CD4-positive, alpha-beta T cell (primary cell): Measurements from ENCODE around the gene MPZL2. TPM values are rescaled to one million over a fixed set of nuclear protein-coding genes. Genes with fewer than 3 reads are reported as not detected.

Experiments
- ATAC-seq: fragments of 200-7000 bp; cut with Tn5 transposase; one replicate; pipeline ENCODE4 v1.10.0; 2022; ENCODE audit warnings: mild to moderate bottlenecking; ENCODE audit not compliant: poor library complexity
- CTCF ChIA-PET: fragments of 350-600 bp; sonication (Branson Sonifier 250); formaldehyde crosslinking; loops from one replicate; lab custom pipeline; 2021; ENCODE audit warnings: antibody characterized with exemption, inconsistent platforms; lab: Charles Lee
- POLR2A ChIA-PET: fragments of 350-600 bp; sonication (Branson Sonifier 250); formaldehyde crosslinking; loops from one replicate; lab custom pipeline; 2021; ENCODE audit warnings: antibody characterized with exemption, inconsistent platforms; lab: Charles Lee
- DNase-seq, 14 experiments: peaks; one replicate each; pipeline ENCODE4 v3.0.0-alpha.2; 2013 to 2020; ENCODE audit warnings: mixed read lengths in 2 of 14
- H3K27ac ChIP-seq, 2 donors: one replicate each; pipeline versions ENCODE4 v1.5.1 to v1.7.0; 2013; ENCODE audit warnings: low read length in 2 of 2, low read depth in 1 of 2, mild to moderate bottlenecking in 1 of 2
- H3K27me3 ChIP-seq, 2 experiments: 1 replicate in 1 of 2; 2 replicates in 1 of 2; pipeline versions ENCODE4 v1.6.1 to v1.7.0; 2013; ENCODE audit warnings: low read length in 2 of 2, control low read depth in 1 of 2, mild to moderate bottlenecking in 1 of 2, moderate library complexity in 1 of 2; ENCODE audit not compliant: insufficient read depth in 2 of 2, control insufficient read depth in 1 of 2
- H3K36me3 ChIP-seq: one replicate; pipeline ENCODE4 v1.6.1; 2013; ENCODE audit warnings: low read length, control low read depth; ENCODE audit not compliant: insufficient read depth
- H3K4me1 ChIP-seq: one replicate; pipeline ENCODE4 v1.6.1; 2013; ENCODE audit warnings: low read length, control low read depth; ENCODE audit not compliant: insufficient read depth
- H3K4me3 ChIP-seq: one replicate; pipeline ENCODE4 v1.5.1; 2013; ENCODE audit warnings: mild to moderate bottlenecking, low read length, moderate library complexity
- H3K9me3 ChIP-seq, 2 experiments: 1 replicate in 1 of 2; 2 replicates in 1 of 2; pipeline versions ENCODE4 v1.6.1 to v1.7.0; 2013; ENCODE audit warnings: low read length in 2 of 2, mild to moderate bottlenecking in 2 of 2, control low read depth in 1 of 2, moderate library complexity in 1 of 2; ENCODE audit not compliant: control insufficient read depth in 1 of 2, insufficient read depth in 1 of 2
- H3K27ac Mint-ChIP-seq: one replicate; pipeline ENCODE4 v1.8.0; 2020; ENCODE audit warnings: mixed read lengths
- H3K27me3 Mint-ChIP-seq: one replicate; pipeline ENCODE4 v1.8.0; 2021; ENCODE audit warnings: mixed read lengths
- H3K36me3 Mint-ChIP-seq: one replicate; pipeline ENCODE4 v1.8.0; 2021; ENCODE audit warnings: low read depth, mixed read lengths
- H3K4me1 Mint-ChIP-seq: one replicate; pipeline ENCODE4 v1.8.0; 2021; ENCODE audit warnings: low read depth, mixed read lengths
- H3K4me3 Mint-ChIP-seq: one replicate; pipeline ENCODE4 v1.8.0; 2020; ENCODE audit warnings: mild to moderate bottlenecking, mixed read lengths
- H3K9me3 Mint-ChIP-seq: one replicate; pipeline ENCODE4 v1.8.0; 2020; ENCODE audit warnings: mixed read lengths
- CTCF ChIP-seq: fragments of 200-600 bp; IDR thresholded peaks from one replicate; pipeline ENCODE4 v1.8.0; 2022; ENCODE audit warnings: antibody characterized with exemption, mild to moderate bottlenecking
- intact Hi-C, 2 experiments: fragments of 100-400 bp; cut with DNase I in 1 of 2; cut with micrococcal nuclease in 1 of 2; formaldehyde crosslinking; loops; one replicate each; pipeline versions ENCODE4 v1.15.1 to v1.9.0; 2023 to 2025; cut with DNase I, micrococcal nuclease
- total RNA-seq, 174 experiments: library from RNA in 2 of 174; stranded (reverse) in 2 of 174; gene quantifications; one replicate each; pipeline ENCODE4 v1.2.3 and lab custom pipeline; 2021 to 2026

Gene MPZL2
- total RNA-seq, 2 experiments from 2014 or later = 0.95 to 1.8 TPM

- ChIA-PET POLR2A (interaction anchor here (1.2 kb wide), 1 partner anchor 10 kb away, joined by 3 read pairs; no protein-coding TSS in a partner anchor), CTCF (no interaction called here)
- TF ChIP-seq CTCF = no peak
- no peak for DNase-seq
- Histone ChIP-seq H3K4me1 (peaks cover 41% of the 10 kb centered on the region), H3K27ac (no peak overlapping the region), H3K27me3 (no peaks in the 10 kb centered on the region), H3K4me3 (no peak overlapping the region), H3K36me3 (peaks cover 57% of the 10 kb centered on the region), H3K9me3 (no peaks in the 10 kb centered on the region)
- H3K4me1 Mint-ChIP-seq = peaks cover 9% of the 10 kb centered on the region
- ATAC-seq = no peak
- H3K27ac Mint-ChIP-seq = no peak overlapping the region
- intact Hi-C loops = no loop called here
- H3K4me3 Mint-ChIP-seq = no peak overlapping the region
- no peaks in the 10 kb centered on the region for H3K27me3 Mint-ChIP-seq
- H3K9me3 Mint-ChIP-seq = no peaks in the 10 kb centered on the region
- H3K36me3 Mint-ChIP-seq = peaks cover 12% of the 10 kb centered on the region
Observed at GRCh38 chr11:118231461-118231860, 32.6 kb downstream of the MPZL2 start.

GRCh38 chr11:118230088-118230487 lies 34.0 kb downstream of the MPZL2 start:
- Histone ChIP-seq H3K4me3 (no peak overlapping the region), H3K36me3 (peaks cover 45% of the 10 kb centered on the region), H3K27ac (peak overlapping the region; percentile 31 to 56), H3K9me3 (no peaks in the 10 kb centered on the region), H3K4me1 (peaks cover 55% of the 10 kb centered on the region), H3K27me3 (no peaks in the 10 kb centered on the region)
- peak overlapping the region; percentile 79 for H3K4me3 Mint-ChIP-seq
- H3K4me1 Mint-ChIP-seq = peaks cover 16% of the 10 kb centered on the region
- no peak for TF ChIP-seq CTCF
- no peaks in the 10 kb centered on the region for H3K9me3 Mint-ChIP-seq
- peaks cover 5% of the 10 kb centered on the region for H3K36me3 Mint-ChIP-seq
- intact Hi-C loops = loop anchor here in 1 of 2 experiments (1.0 kb wide), 1 partner anchor 21 kb away; no protein-coding TSS in a partner anchor
- peak in 12 of 14 experiments; percentile 22 to 81 (median 47) for DNase-seq
- no peak overlapping the region for H3K27ac Mint-ChIP-seq
- POLR2A ChIA-PET = interaction anchor here (1.0 to 2.3 kb wide), 11 partner anchors 9 to 114 kb away, joined by 3 to 15 read pairs (median 4); partner anchors contain the start of genes CD3E, CD3G, MPZL2 and MPZL3
- H3K27me3 Mint-ChIP-seq = no peaks in the 10 kb centered on the region
- peak; percentile 49 for ATAC-seq
- CTCF ChIA-PET = interaction anchor here (0.8 to 1.9 kb wide), 6 partner anchors 9 to 82 kb away, joined by 3 to 7 read pairs (median 4); no protein-coding TSS in a partner anchor

GRCh38 chr11:118229274-118229847 lies 34.7 kb downstream of the MPZL2 start:
- peaks cover 60% of the 10 kb centered on the region for H3K4me1 ChIP-seq

More at GRCh38 chr11:118229274-118229847, 34.7 kb downstream of the MPZL2 start:
- Mint-ChIP-seq H3K4me1 (peaks cover 23% of the 10 kb centered on the region), H3K36me3 (peaks cover 5% of the 10 kb centered on the region), H3K27me3 (no peaks in the 10 kb centered on the region), H3K9me3 (no peaks in the 10 kb centered on the region), H3K4me3 (peak overlapping the region; percentile 79), H3K27ac (no peak overlapping the region)
- ATAC-seq (no peak), DNase-seq (no peak)
- ChIA-PET POLR2A (interaction anchor here (0.9 to 2.3 kb wide), 9 partner anchors 8 to 114 kb away, joined by 3 to 15 read pairs (median 4); partner anchors contain the start of genes CD3G and MPZL3), CTCF (interaction anchor here (0.8 to 1.9 kb wide), 6 partner anchors 10 to 82 kb away, joined by 3 to 7 read pairs (median 4); no protein-coding TSS in a partner anchor)
- peaks cover 38% of the 10 kb centered on the region for H3K36me3 ChIP-seq
- H3K27me3 ChIP-seq = no peaks in the 10 kb centered on the region
- no peaks in the 10 kb centered on the region for H3K9me3 ChIP-seq
- peak overlapping the region; percentile 31 to 56 for H3K27ac ChIP-seq
- intact Hi-C loops = loop anchor here in 1 of 2 experiments (2.0 kb wide), 1 partner anchor 15 kb away; no protein-coding TSS in a partner anchor
- TF ChIP-seq CTCF = no peak
- no peak overlapping the region for H3K4me3 ChIP-seq
